Smooth muscle cell (in vitro differentiated cells): ENCODE data around the gene AGBL4. TPM values are rescaled to one million over a fixed set of nuclear protein-coding genes. Genes with fewer than 3 reads are reported as not detected.

Experiments used
- DNase-seq: peaks from one replicate; lab custom pipeline; 2025; ENCODE audit not compliant: unreplicated experiment; lab: John Stamatoyannopoulos, UW
- H2AFZ ChIP-seq: fragments of 200-600 bp; sonication (generic); 2 replicates; pipeline ENCODE4 v1.6.0; 2016; ENCODE audit warnings: antibody characterized with exemption, low read depth, mild to moderate bottlenecking
- H3F3A ChIP-seq: fragments of 200-600 bp; sonication (generic); 2 replicates; pipeline ENCODE4 v1.6.0; 2017; ENCODE audit warnings: antibody characterized with exemption, low read depth
- H3K27ac ChIP-seq: fragments of 200-600 bp; sonication (generic); 2 replicates; pipeline ENCODE4 v1.5.1; 2016; ENCODE audit warnings: low read depth, mild to moderate bottlenecking
- H3K27me3 ChIP-seq: fragments of 200-600 bp; sonication (generic); 2 replicates; pipeline ENCODE4 v1.6.1; 2016; ENCODE audit warnings: low read depth, mild to moderate bottlenecking
- H3K36me3 ChIP-seq: fragments of 200-600 bp; sonication (generic); 2 replicates; pipeline ENCODE4 v1.5.1; 2016; ENCODE audit warnings: low read depth
- H3K4me1 ChIP-seq: fragments of 200-600 bp; sonication (generic); 2 replicates; pipeline ENCODE4 v1.5.1; 2016; ENCODE audit warnings: low read depth
- H3K4me2 ChIP-seq: fragments of 200-600 bp; sonication (generic); 2 replicates; pipeline ENCODE4 v1.6.0; 2016; ENCODE audit warnings: mild to moderate bottlenecking
- H3K4me3 ChIP-seq: fragments of 200-600 bp; sonication (generic); 2 replicates; pipeline ENCODE4 v1.5.1; 2016; ENCODE audit warnings: mild to moderate bottlenecking
- H3K79me2 ChIP-seq: fragments of 200-600 bp; sonication (generic); 2 replicates; pipeline ENCODE4 v1.6.0; 2016; ENCODE audit warnings: low read depth, mild to moderate bottlenecking
- H3K9ac ChIP-seq: fragments of 200-600 bp; sonication (generic); 2 replicates; pipeline ENCODE4 v1.6.0; 2016; ENCODE audit warnings: low read depth
- H3K9me3 ChIP-seq: fragments of 200-600 bp; sonication (generic); replicated peaks from 2 replicates; pipeline ENCODE4 v1.5.1; 2016; ENCODE audit warnings: low read depth
- H4K20me1 ChIP-seq: fragments of 200-600 bp; sonication (generic); 2 replicates; pipeline ENCODE4 v1.6.0; 2016; ENCODE audit warnings: low read depth
- WGBS: methylation state at CpG from one replicate; pipeline ENCODE4 v1.1.7; 2016; ENCODE audit warnings: low lambda C conversion rate; 5-methylcytosine and 5-hydroxymethylcytosine counted together
- polyA plus RNA-seq: library from polyadenylated mRNA; unstranded; fragments of >200 nt; fragmentation: Nextera tagmentation; extraction: Ambion mirVana; gene quantifications from 2 replicates; pipeline ENCODE4 v1.2.1, GENCODE V29; 2016
- total RNA-seq: library from RNA; depleted of rRNA; stranded (reverse); fragments of >200 nt; gene quantifications from 2 replicates; pipeline ENCODE4 v1.2.3, GENCODE V29; 2014
- TF ChIP-seq, protein P1 (sequence below): fragments of 200-600 bp; sonication (generic); IDR thresholded peaks from 2 replicates; pipeline ENCODE4 v1.5.1; 2017; ENCODE audit warnings: borderline replicate concordance, mild to moderate bottlenecking, antibody characterized with exemption; ENCODE audit not compliant: insufficient read depth, poor library complexity, severe bottlenecking

AGBL4 gene
- total and polyA plus RNA-seq, 2 experiments from 2014 or later, result 0.29 TPM; not detected in 1

DNA sequence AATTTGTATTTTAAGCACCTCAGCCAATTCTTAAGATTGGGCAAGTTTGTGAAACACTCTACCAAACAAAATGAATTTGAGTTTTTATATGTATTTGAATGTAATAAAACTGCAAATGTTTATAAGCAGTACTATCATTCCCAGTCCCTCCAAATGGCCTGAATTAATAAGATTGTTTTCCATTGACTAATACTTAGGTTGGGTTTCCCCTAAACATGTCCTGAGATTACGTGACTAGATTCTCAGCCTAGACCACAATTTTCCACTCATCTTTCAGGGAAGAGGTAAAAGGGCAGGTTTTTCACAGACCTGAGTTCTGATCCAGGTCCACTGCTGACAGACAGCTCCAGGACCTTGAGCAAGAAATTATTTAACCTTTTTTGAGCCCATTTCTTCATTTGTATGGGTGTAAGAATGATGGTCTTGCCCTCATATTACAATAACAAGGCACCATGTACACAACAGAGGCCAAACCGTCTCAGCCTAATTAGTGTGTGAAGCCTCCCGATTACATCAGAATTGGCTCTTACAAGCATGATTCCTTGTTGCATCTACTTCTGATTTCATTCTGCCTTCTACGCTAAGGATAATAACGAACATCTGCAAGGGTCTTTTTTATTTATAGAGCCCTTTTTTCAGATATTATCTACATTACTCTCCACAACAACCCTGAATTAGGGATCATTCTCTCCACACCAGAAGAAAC, 1298.3 kb downstream of the AGBL4 start:
- no peak overlapping the region for H3K9ac ChIP-seq
- no peaks in the 10 kb centered on the region for H3K9me3 ChIP-seq
- H3K27me3 ChIP-seq, result peaks cover 4% of the 10 kb centered on the region
- no peaks in the 10 kb centered on the region for H4K20me1 ChIP-seq
- H3K4me1 ChIP-seq, result no peaks in the 10 kb centered on the region
- H2AFZ ChIP-seq, result no peak overlapping the region
- no peak overlapping the region for H3K4me3 ChIP-seq
- no peaks in the 10 kb centered on the region for H3F3A ChIP-seq
- no peak overlapping the region for H3K4me2 ChIP-seq
- TF ChIP-seq, protein P1, sequence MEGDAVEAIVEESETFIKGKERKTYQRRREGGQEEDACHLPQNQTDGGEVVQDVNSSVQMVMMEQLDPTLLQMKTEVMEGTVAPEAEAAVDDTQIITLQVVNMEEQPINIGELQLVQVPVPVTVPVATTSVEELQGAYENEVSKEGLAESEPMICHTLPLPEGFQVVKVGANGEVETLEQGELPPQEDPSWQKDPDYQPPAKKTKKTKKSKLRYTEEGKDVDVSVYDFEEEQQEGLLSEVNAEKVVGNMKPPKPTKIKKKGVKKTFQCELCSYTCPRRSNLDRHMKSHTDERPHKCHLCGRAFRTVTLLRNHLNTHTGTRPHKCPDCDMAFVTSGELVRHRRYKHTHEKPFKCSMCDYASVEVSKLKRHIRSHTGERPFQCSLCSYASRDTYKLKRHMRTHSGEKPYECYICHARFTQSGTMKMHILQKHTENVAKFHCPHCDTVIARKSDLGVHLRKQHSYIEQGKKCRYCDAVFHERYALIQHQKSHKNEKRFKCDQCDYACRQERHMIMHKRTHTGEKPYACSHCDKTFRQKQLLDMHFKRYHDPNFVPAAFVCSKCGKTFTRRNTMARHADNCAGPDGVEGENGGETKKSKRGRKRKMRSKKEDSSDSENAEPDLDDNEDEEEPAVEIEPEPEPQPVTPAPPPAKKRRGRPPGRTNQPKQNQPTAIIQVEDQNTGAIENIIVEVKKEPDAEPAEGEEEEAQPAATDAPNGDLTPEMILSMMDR, result no peak
- WGBS, result 89% methylated on average over 5 of the region's 5 CpGs
- no peaks in the 10 kb centered on the region for H3K36me3 ChIP-seq
- no peak for DNase-seq
- H3K79me2 ChIP-seq, result no peaks in the 10 kb centered on the region
- H3K27ac ChIP-seq, result no peak overlapping the region

DNA sequence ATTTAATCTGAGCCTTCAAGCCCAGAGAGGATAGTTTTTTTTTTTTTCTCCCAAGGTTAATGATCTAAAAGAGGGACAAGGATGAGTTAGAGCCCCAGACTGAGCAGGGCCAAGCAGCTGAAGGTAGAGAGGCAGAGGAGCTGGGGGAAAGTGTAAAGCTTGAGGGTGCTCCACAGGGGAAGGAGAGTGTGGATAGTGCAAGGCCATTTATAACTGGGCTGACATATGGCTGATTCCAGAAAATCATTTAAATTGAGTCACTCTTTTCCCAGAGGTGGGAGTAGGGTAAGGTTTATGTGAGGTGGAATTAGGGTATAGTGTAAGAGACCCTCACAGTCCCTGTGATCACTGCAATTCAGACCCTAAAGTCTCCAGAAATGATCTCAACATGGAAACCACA, 1302.8 kb downstream of the AGBL4 start:
- no peak overlapping the region for H2AFZ ChIP-seq

DNA sequence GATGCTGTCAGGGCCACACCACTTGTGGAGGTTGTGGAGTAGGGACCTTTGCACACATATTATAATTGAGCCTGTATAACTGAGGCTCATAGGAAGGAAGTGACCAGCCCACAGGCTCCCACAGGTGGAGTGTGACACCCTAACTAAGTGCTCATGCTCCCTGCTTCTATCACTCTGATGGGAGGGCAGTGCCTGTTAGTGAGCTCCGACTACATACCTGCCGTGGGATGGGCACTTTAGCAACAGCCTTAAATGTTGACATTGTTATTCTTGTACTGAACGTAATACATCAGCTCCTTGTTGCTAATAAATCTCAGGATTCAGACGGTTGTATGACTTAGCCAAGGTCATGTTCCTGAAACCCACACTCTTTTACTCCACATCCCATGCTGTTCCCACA, 1305.0 kb downstream of the AGBL4 start:
- H3K79me2 ChIP-seq, result no peaks in the 10 kb centered on the region

More for the DNA sequence above, 1302.8 kb downstream of the AGBL4 start:
- Histone ChIP-seq H3K27ac (no peak overlapping the region), H3K36me3 (no peaks in the 10 kb centered on the region), H3K4me3 (no peak overlapping the region), H3K4me1 (no peaks in the 10 kb centered on the region), H4K20me1 (no peaks in the 10 kb centered on the region), H3K9me3 (no peaks in the 10 kb centered on the region), H3K79me2 (no peaks in the 10 kb centered on the region), H3K27me3 (peaks cover 4% of the 10 kb centered on the region), H3K4me2 (no peak overlapping the region), H3K9ac (no peak overlapping the region), H3F3A (no peaks in the 10 kb centered on the region)
- TF ChIP-seq, protein P1, result no peak
- DNase-seq, result no peak

More for the DNA sequence above, 1305.0 kb downstream of the AGBL4 start:
- no peak overlapping the region for H3K27ac ChIP-seq
- no peak for DNase-seq
- H3K4me1 ChIP-seq, result no peaks in the 10 kb centered on the region
- no peak overlapping the region for H3K4me2 ChIP-seq
- no peak overlapping the region for H3K4me3 ChIP-seq
- no peaks in the 10 kb centered on the region for H4K20me1 ChIP-seq
- no peak overlapping the region for H3K9ac ChIP-seq
- H3F3A ChIP-seq, result no peaks in the 10 kb centered on the region
- TF ChIP-seq, protein P1, result no peak
- no peak overlapping the region for H2AFZ ChIP-seq
- 83% methylated on average over 4 of the region's 4 CpGs for WGBS
- no peaks in the 10 kb centered on the region for H3K36me3 ChIP-seq
- no peaks in the 10 kb centered on the region for H3K9me3 ChIP-seq
- peaks cover 4% of the 10 kb centered on the region for H3K27me3 ChIP-seq
